ENCODE results near the gene ZNF451.

ZNF451 gene

GRCh38 chr6:57138026-57138425 is 48.0 kb downstream of the ZNF451 start:
- no peak overlapping the region for H3K4me3 ChIP-seq (ENCODE audit: low read depth, low read length)
- TF ChIP-seq CTCF (IDR thresholded peaks at IDR 0.05; ENCODE audit: low read depth, low read length) = no peak

- no peak for TF ChIP-seq CTCF (IDR thresholded peaks at IDR 0.05; ENCODE audit: low read depth, low read length)
- no peak overlapping the region for H3K4me3 ChIP-seq (ENCODE audit: low read depth, low read length)
Measured at GRCh38 chr6:57141451-57142177, 51.6 kb downstream of the ZNF451 start.

- H3K4me3 ChIP-seq (ENCODE audit: low read depth, low read length) = no peak overlapping the region
- no peak for TF ChIP-seq CTCF (IDR thresholded peaks at IDR 0.05; ENCODE audit: low read depth, low read length)
Measured at GRCh38 chr6:57142178-57142525, 52.2 kb downstream of the ZNF451 start.

DNA sequence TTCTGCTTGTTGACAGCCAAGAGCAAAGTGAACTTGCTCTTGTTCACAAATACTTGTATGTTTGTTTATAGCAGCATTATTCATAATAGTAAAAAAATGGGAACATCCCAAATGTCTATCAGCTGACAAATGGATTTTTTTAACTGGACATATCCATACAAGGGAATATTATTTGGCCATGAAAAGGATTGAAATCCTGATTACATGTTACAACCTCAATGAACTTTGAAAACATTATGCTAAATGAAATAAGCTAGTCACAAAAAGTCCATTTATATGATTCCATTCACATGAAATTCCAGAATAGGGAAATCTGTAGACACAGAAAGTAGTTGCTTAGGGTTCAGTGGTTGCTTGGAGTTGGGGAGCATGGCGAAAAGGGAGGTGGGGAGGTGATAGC is 53.7 kb downstream of the ZNF451 start:
- no peak for TF ChIP-seq CTCF (IDR thresholded peaks at IDR 0.05; ENCODE audit: low read depth, low read length)
- H3K4me3 ChIP-seq (ENCODE audit: low read depth, low read length) = no peak overlapping the region

- no peak overlapping the region for H3K4me3 ChIP-seq (ENCODE audit: low read depth, low read length)
- TF ChIP-seq CTCF (IDR thresholded peaks at IDR 0.05; ENCODE audit: low read depth, low read length) = no peak
Measured at GRCh38 chr6:57147401-57147800, 57.4 kb downstream of the ZNF451 start.

DNA sequence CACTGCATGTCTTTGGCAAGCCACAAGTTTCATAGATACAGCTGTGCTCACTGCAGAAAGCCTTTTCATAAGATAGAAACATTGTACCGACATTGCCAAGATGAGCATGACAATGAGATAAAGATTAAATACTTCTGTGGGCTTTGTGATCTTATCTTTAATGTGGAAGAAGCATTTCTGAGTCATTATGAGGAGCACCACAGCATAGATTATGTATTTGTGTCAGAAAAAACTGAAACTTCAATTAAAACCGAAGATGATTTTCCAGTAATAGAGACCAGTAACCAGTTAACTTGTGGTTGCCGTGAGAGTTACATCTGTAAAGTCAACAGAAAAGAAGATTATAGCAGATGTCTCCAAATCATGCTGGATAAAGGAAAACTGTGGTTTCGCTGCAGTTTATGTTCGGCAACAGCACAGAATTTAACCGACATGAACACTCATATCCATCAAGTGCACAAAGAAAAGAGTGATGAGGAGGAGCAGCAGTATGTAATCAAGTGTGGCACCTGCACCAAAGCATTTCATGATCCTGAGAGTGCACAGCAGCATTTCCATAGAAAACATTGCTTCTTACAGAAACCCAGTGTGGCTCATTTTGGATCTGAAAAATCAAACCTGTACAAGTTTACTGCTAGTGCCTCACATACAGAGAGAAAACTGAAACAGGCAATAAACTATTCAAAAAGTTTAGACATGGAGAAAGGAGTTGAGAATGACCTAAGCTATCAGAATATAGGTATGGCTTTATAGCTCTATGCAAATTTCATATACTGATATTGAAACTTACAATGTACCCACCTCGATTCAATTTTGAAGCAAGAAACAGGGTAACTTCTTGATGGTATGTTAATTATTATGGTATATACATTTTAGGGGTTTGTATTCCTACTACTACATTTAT is 58.2 kb downstream of the ZNF451 start:
- no peak overlapping the region for H3K4me3 ChIP-seq (ENCODE audit: low read depth, low read length)
- no peak for TF ChIP-seq CTCF (IDR thresholded peaks at IDR 0.05; ENCODE audit: low read depth, low read length)

DNA sequence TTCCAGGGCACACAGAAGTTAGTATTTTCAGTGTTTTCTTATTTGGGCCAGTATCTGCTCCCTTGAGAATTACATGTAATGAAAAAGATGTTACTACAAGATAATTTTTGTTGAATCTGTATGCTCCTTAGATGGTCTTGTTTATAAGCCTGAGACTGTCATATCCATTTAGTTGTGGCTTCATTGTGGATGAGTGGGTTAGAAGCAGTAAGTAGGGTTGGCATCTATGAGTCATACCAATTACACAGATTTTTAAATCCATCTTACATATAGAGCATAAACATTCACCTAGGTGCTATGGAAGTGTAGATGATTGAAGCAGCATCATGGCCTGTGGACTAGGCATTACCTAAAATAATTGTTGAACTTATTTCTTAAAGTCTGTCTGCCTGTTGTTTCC is 68.7 kb downstream of the ZNF451 start:
- no peak overlapping the region for H3K4me3 ChIP-seq (ENCODE audit: low read depth, low read length)
- TF ChIP-seq CTCF (IDR thresholded peaks at IDR 0.05; ENCODE audit: low read depth, low read length) = no peak

Data from WI38 (cell line).